H1 (cell line): ENCODE results near the gene LIPA. TPM values are rescaled to one million over a fixed set of nuclear protein-coding genes. Genes with fewer than 3 reads are reported as not detected.

ENCODE experiments used
- CTCF ChIA-PET: fragments of 300-600 bp; sonication (Branson Sonifier 250); formaldehyde crosslinking; loops from one replicate; lab custom pipeline; 2021; ENCODE audit not compliant: partially characterized antibody; lab: Charles Lee
- POLR2A ChIA-PET: fragments of 300-600 bp; sonication (Branson Sonifier 250); formaldehyde crosslinking; loops from one replicate; lab custom pipeline; 2021; ENCODE audit warnings: inconsistent platforms; ENCODE audit not compliant: partially characterized antibody; lab: Charles Lee
- DNase-seq, 2 experiments: peaks; one replicate each; pipeline versions ENCODE4 v3.0.0 to v3.0.0-alpha.2; 2010 to 2022; ENCODE audit warnings: low spot score in 2 of 2, low read depth in 1 of 2, mixed read lengths in 1 of 2
- FAIRE-seq: peaks from 2 replicates; lab custom pipeline; 2011; peaks lifted over from hg19 to GRCh38; lab: Jason Lieb, UNC
- H2AFZ ChIP-seq: 2 replicates; pipeline ENCODE4 v1.8.1; 2012; ENCODE audit warnings: low read length, inconsistent platforms
- H2AK5ac ChIP-seq: 2 replicates; pipeline ENCODE4 v1.6.1; 2013; ENCODE audit warnings: low read depth, low read length
- H2BK120ac ChIP-seq: replicated peaks from 2 replicates; pipeline ENCODE3; 2013; ENCODE audit warnings: low read depth, low read length, inconsistent platforms
- H2BK12ac ChIP-seq: 2 replicates; pipeline ENCODE4 v1.6.1; 2013; ENCODE audit warnings: low read depth, low read length
- H2BK15ac ChIP-seq: 2 replicates; pipeline ENCODE4 v1.6.1; 2013; ENCODE audit warnings: low read length
- H2BK20ac ChIP-seq: 2 replicates; pipeline ENCODE4 v1.6.1; 2013; ENCODE audit warnings: low read length
- H2BK5ac ChIP-seq: 2 replicates; pipeline ENCODE4 v1.6.1; 2013; ENCODE audit warnings: low read depth, low read length
- H3K14ac ChIP-seq: 2 replicates; pipeline ENCODE4 v1.6.1; 2013; ENCODE audit warnings: inconsistent platforms; ENCODE audit not compliant: insufficient read length
- H3K18ac ChIP-seq: 2 replicates; pipeline ENCODE4 v1.6.1; 2013; ENCODE audit warnings: low read length; ENCODE audit errors: extremely low read depth
- H3K23ac ChIP-seq: 2 replicates; pipeline ENCODE4 v1.6.1; 2013; ENCODE audit warnings: inconsistent platforms; ENCODE audit not compliant: insufficient read length
- H3K23me2 ChIP-seq: 2 replicates; pipeline ENCODE4 v1.6.1; 2013; ENCODE audit warnings: low read depth, low read length
- H3K27ac ChIP-seq: 2 replicates; pipeline ENCODE4 v1.6.1; 2011; ENCODE audit warnings: low read depth, low read length, inconsistent platforms
- H3K27me3 ChIP-seq, 4 experiments: replicated peaks in 1 of 4; 1 replicate in 1 of 4; 2 replicates in 3 of 4; pipeline versions ENCODE4 v1.6.1 to v1.8.1; 2011 to 2013; ENCODE audit warnings: low read length in 3 of 4, mild to moderate bottlenecking in 3 of 4, inconsistent platforms in 2 of 4, mixed read lengths in 2 of 4, moderate library complexity in 1 of 4; ENCODE audit not compliant: control insufficient read depth in 3 of 4, insufficient read depth in 3 of 4; ENCODE audit errors: extremely low read depth in 1 of 4
- H3K36me3 ChIP-seq, 4 experiments: 2 replicates each; pipeline versions ENCODE4 v1.6.1 to v1.8.1; 2011 to 2013; ENCODE audit warnings: mild to moderate bottlenecking in 4 of 4, low read length in 3 of 4, moderate library complexity in 2 of 4, control low read depth in 1 of 4, inconsistent platforms in 1 of 4; ENCODE audit not compliant: insufficient read depth in 4 of 4, control insufficient read depth in 2 of 4
- H3K4ac ChIP-seq: replicated peaks from 2 replicates; pipeline ENCODE3; 2013; ENCODE audit warnings: low read length, low read depth, mixed read lengths, inconsistent platforms; ENCODE audit not compliant: insufficient read length
- H3K4me1 ChIP-seq, 4 experiments: replicated peaks in 1 of 4; 1 replicate in 1 of 4; 2 replicates in 3 of 4; pipeline versions ENCODE4 v1.6.1 to v1.8.1; 2011 to 2013; ENCODE audit warnings: low read length in 3 of 4, inconsistent platforms in 2 of 4, mixed read lengths in 1 of 4; ENCODE audit not compliant: insufficient read depth in 4 of 4, control insufficient read depth in 3 of 4
- H3K4me2 ChIP-seq, 2 experiments: 2 replicates each; pipeline versions ENCODE4 v1.6.1 to v1.8.1; 2011 to 2013; ENCODE audit warnings: low read depth in 2 of 2, low read length in 2 of 2, control low read depth in 1 of 2, inconsistent platforms in 1 of 2, mild to moderate bottlenecking in 1 of 2; ENCODE audit not compliant: insufficient read depth in 1 of 2
- H3K4me3 ChIP-seq, 4 experiments: fragments of 200-600, 300-600 bp in 1 of 4; sonication (generic), shearing (Covaris generic), sonication (Bioruptor Twin) in 1 of 4; 2 replicates each; pipeline versions ENCODE4 v1.5.1 to v1.8.1; 2011 to 2016; ENCODE audit warnings: low read length in 4 of 4, low read depth in 3 of 4, control low read depth in 2 of 4, inconsistent platforms in 2 of 4, mild to moderate bottlenecking in 2 of 4, mixed read lengths in 1 of 4, moderate library complexity in 1 of 4; ENCODE audit not compliant: insufficient read depth in 2 of 4; ENCODE audit errors: extremely low read depth in 1 of 4
- H3K56ac ChIP-seq: replicated peaks from 2 replicates; pipeline ENCODE3; 2013; ENCODE audit warnings: low read depth, mild to moderate bottlenecking, mixed read lengths, low read length, inconsistent platforms; ENCODE audit not compliant: insufficient read length
- H3K79me1 ChIP-seq: 2 replicates; pipeline ENCODE4 v1.6.1; 2013; ENCODE audit warnings: low read depth, low read length, control low read depth
- H3K79me2 ChIP-seq, 2 experiments: 2 replicates each; pipeline versions ENCODE4 v1.6.1 to v1.8.1; 2012 to 2013; ENCODE audit warnings: low read length in 2 of 2, mild to moderate bottlenecking in 2 of 2, inconsistent platforms in 1 of 2; ENCODE audit not compliant: insufficient read depth in 2 of 2, control insufficient read depth in 1 of 2
- H3K9ac ChIP-seq, 4 experiments: replicated peaks in 1 of 4; 1 replicate in 1 of 4; 2 replicates in 3 of 4; pipeline versions ENCODE4 v1.6.1 to v1.8.1; 2011 to 2013; ENCODE audit warnings: low read depth in 3 of 4, low read length in 3 of 4, control low read depth in 2 of 4, mild to moderate bottlenecking in 2 of 4, moderate library complexity in 2 of 4, inconsistent platforms in 1 of 4; ENCODE audit errors: extremely low read depth in 1 of 4
- H3K9me3 ChIP-seq, 2 experiments: 2 replicates each; pipeline versions ENCODE4 v1.6.1 to v1.8.1; 2012 to 2013; ENCODE audit warnings: mild to moderate bottlenecking in 2 of 2, moderate library complexity in 2 of 2, control low read depth in 1 of 2, inconsistent platforms in 1 of 2, low read depth in 1 of 2, low read length in 1 of 2, mixed read lengths in 1 of 2; ENCODE audit not compliant: insufficient read depth in 2 of 2
- H4K20me1 ChIP-seq, 2 experiments: replicated peaks in 1 of 2; 2 replicates each; pipeline versions ENCODE3 to v1.8.1; 2011 to 2013; ENCODE audit warnings: inconsistent platforms in 2 of 2, low read length in 2 of 2, mild to moderate bottlenecking in 1 of 2; ENCODE audit not compliant: insufficient read depth in 2 of 2, control insufficient read depth in 1 of 2
- H4K5ac ChIP-seq: 2 replicates; pipeline ENCODE4 v1.6.1; 2013; ENCODE audit warnings: low read length, low read depth, mixed read lengths, inconsistent platforms; ENCODE audit not compliant: insufficient read length
- H4K8ac ChIP-seq: 2 replicates; pipeline ENCODE4 v1.8.0; 2013; ENCODE audit warnings: mild to moderate bottlenecking, moderate library complexity, low read length, inconsistent platforms; ENCODE audit not compliant: insufficient read depth; ENCODE audit errors: extremely low read depth
- H4K91ac ChIP-seq: replicated peaks from 2 replicates; pipeline ENCODE3; 2013; ENCODE audit warnings: low read length, mixed read lengths, inconsistent platforms; ENCODE audit not compliant: insufficient read length
- CEBPB ChIP-seq: IDR thresholded peaks from 2 replicates; pipeline ENCODE4 v1.6.1; 2012; ENCODE audit warnings: low read depth, low read length
- JUN ChIP-seq: IDR thresholded peaks from 2 replicates; pipeline ENCODE4 v1.6.1; 2011; ENCODE audit warnings: low read depth, mild to moderate bottlenecking, improper control_type of control experiment, low read length
- SRF ChIP-seq: IDR thresholded peaks from 2 replicates; pipeline ENCODE4 v1.6.1; 2011; ENCODE audit warnings: mild to moderate bottlenecking, low read depth, low read length, moderate library complexity
- ZNF274 ChIP-seq: IDR thresholded peaks from 2 replicates; pipeline ENCODE4 v1.7.0; 2012; ENCODE audit warnings: low read length, borderline replicate concordance; ENCODE audit errors: extremely low read depth
- WGBS, 2 experiments: shearing (Covaris generic) in 1 of 2; methylation state at CpG; one replicate each; pipeline versions ENCODE4 v1.1.6 to v1.1.7; 2013 to 2015; ENCODE audit warnings: low lambda C conversion rate in 2 of 2, mixed read lengths in 2 of 2, inconsistent platforms in 1 of 2, low coverage in 1 of 2, missing lambda C conversion rate in 1 of 2; ENCODE audit not compliant: insufficient replicate concordance in 2 of 2, insufficient coverage in 1 of 2, insufficient read length in 1 of 2; ENCODE audit errors: extremely low coverage in 1 of 2, missing lambda C conversion rate in 1 of 2; 5-methylcytosine and 5-hydroxymethylcytosine counted together
- polyA plus RNA-seq, 7 experiments: library from polyadenylated mRNA; depleted of rRNA in 3 of 7; stranded (reverse) in 5 of 7; unstranded in 2 of 7; fragments of >200 nt in 5 of 7; fragments of 200-250 nt in 2 of 7; gene quantifications; 1 replicate in 5 of 7; 2 replicates in 1 of 7; 4 replicates in 1 of 7; pipeline versions ENCODE4 v1.2.1 to v1.2.3, GENCODE V29; 2011 to 2013; ENCODE audit warnings: missing spikeins in 2 of 7, mixed read lengths in 2 of 7
- total RNA-seq: library from RNA; stranded (reverse); fragmentation: NEBNext Ultra II Directional; extraction: Animal tissue kit (Norgen Biotek cat#: 25700); gene quantifications from 2 replicates; pipeline ENCODE4 v1.2.1, GENCODE V29; 2021

Gene LIPA
- total and polyA plus RNA-seq, 2 of the 8 experiments (the other 6 are each of a cell fraction or from before 2014, with no cell fraction given): 18.1 to 32.4 TPM

- H2BK5ac ChIP-seq: no peak overlapping the region
- no peaks in the 10 kb centered on the region for H4K20me1 ChIP-seq
- no peak overlapping the region for H3K9ac ChIP-seq
- H3K23me2 ChIP-seq: no peaks in the 10 kb centered on the region
- no peak overlapping the region for H3K4me3 ChIP-seq
- no peak for DNase-seq
- H2BK15ac ChIP-seq: no peak overlapping the region
- H3K36me3 ChIP-seq: no peaks in the 10 kb centered on the region
- TF ChIP-seq CEBPB (peak; percentile 33; the same call in 1 of the 2 replicates), SRF (no peak), ZNF274 (no peak), JUN (no peak)
- TF ChIP-seq, all 59 proteins: peak for 1
- H2BK12ac ChIP-seq: no peak overlapping the region
- no peak overlapping the region for H3K18ac ChIP-seq
- no peak overlapping the region for H4K91ac ChIP-seq
- no peak overlapping the region for H4K5ac ChIP-seq
- no peak overlapping the region for H2BK20ac ChIP-seq
- H3K4me2 ChIP-seq: no peak overlapping the region
- H3K23ac ChIP-seq: no peak overlapping the region
- H3K56ac ChIP-seq: no peak overlapping the region
- no peaks in the 10 kb centered on the region for H3K79me1 ChIP-seq
- ChIA-PET CTCF (interaction anchor here (1.6 kb wide), 1 partner anchor 35 kb away, joined by 4 read pairs; no protein-coding TSS in a partner anchor), POLR2A (no interaction called here)
- H3K27me3 ChIP-seq: no peaks in the 10 kb centered on the region
- no peak overlapping the region for H3K4ac ChIP-seq
- no peak overlapping the region for H3K27ac ChIP-seq
- H4K8ac ChIP-seq: no peak overlapping the region
- H3K4me1 ChIP-seq: no peaks in the 10 kb centered on the region
- no peaks in the 10 kb centered on the region for H3K9me3 ChIP-seq
- no peaks in the 10 kb centered on the region for H3K79me2 ChIP-seq
- H2BK120ac ChIP-seq: no peak overlapping the region
- WGBS, 2 experiments: 86% methylated on average over 3 of the region's 5 CpGs; no CpG with 5 or more reads in 1 of the 2 experiments
- H2AK5ac ChIP-seq: no peak overlapping the region
- H3K14ac ChIP-seq: no peak overlapping the region
- H2AFZ ChIP-seq: no peak overlapping the region
- FAIRE-seq: no peak
These were observed 44.7 kb upstream of the LIPA start for GRCh38 chr10:89296220-89296648.
